Measurements from ENCODE around the gene HUS1B.

HUS1B gene

GRCh38 chr6:620166-620565 lies 36.7 kb downstream of the HUS1B start:
- no peak for DNase-seq

- no peak for DNase-seq
Measured at GRCh38 chr6:617456-618100, 39.3 kb downstream of the HUS1B start.

- no peak for DNase-seq
Measured at GRCh38 chr6:613981-614380, 42.9 kb downstream of the HUS1B start.

- DNase-seq = no peak
Measured at GRCh38 chr6:611928-612327, 45.0 kb downstream of the HUS1B start.

GRCh38 chr6:610882-611281 lies 46.0 kb downstream of the HUS1B start:
- no peak for DNase-seq

GRCh38 chr6:609905-610304 lies 47.0 kb downstream of the HUS1B start:
- DNase-seq = no peak

- no peak for DNase-seq
Measured at GRCh38 chr6:606829-607379, 50.0 kb downstream of the HUS1B start.

Data from activated CD4-positive, CD25-positive, alpha-beta regulatory T cell treated with anti-CD3 and anti-CD28 coated beads, Interleukin-2, amount 50 U/mL, for 72 hours (primary cell).